Thymus (tissue), 2 donors: Measurements from ENCODE around the gene INAFM2. TPM values are rescaled to one million over a fixed set of nuclear protein-coding genes. Genes with fewer than 3 reads are reported as not detected.

Experiments
- polyA plus RNA-seq: library from polyadenylated mRNA; stranded (reverse); fragments of 200-250 nt; gene quantifications from one replicate; pipeline ENCODE4 v1.2.3, GENCODE V29; 2013
- total RNA-seq: library from RNA; stranded (reverse); fragments of 120-200 nt; gene quantifications from one replicate; pipeline ENCODE4 v1.2.4, GENCODE V29; 2013
- donor health status: healthy.

The INAFM2 gene
- total and polyA plus RNA-seq, 2 donors = 10.1 to 12.8 TPM

Other genes with a start within 250 kb of the INAFM2 start
- gene BMF, start 214.8 kb upstream of the INAFM2 start, total RNA-seq = 28.5 TPM
- 70.4 TPM for gene BMF, start 214.8 kb upstream of the INAFM2 start, polyA plus RNA-seq
- 48.3 TPM for gene BUB1B, start 162.6 kb upstream of the INAFM2 start, total RNA-seq
- gene BUB1B, start 162.6 kb upstream of the INAFM2 start, polyA plus RNA-seq = 7.3 TPM
- gene PAK6, start 84.6 kb upstream of the INAFM2 start, total RNA-seq = 0.38 TPM
- 1.3 TPM for gene PAK6, start 84.6 kb upstream of the INAFM2 start, polyA plus RNA-seq
- gene ANKRD63, start 40.6 kb upstream of the INAFM2 start, total RNA-seq = not detected
- not detected for gene ANKRD63, start 40.6 kb upstream of the INAFM2 start, polyA plus RNA-seq
- 26.5 TPM for gene PLCB2, start 15.8 kb upstream of the INAFM2 start, total RNA-seq
- gene PLCB2, start 15.8 kb upstream of the INAFM2 start, polyA plus RNA-seq = 125 TPM
- 0.28 TPM for gene CCDC9B, start 17.2 kb downstream of the INAFM2 start, total RNA-seq
- gene CCDC9B, start 17.2 kb downstream of the INAFM2 start, polyA plus RNA-seq = 3.6 TPM
- 0.14 TPM for gene PHGR1, start 27.3 kb downstream of the INAFM2 start, total RNA-seq
- 4.5 TPM for gene PHGR1, start 27.3 kb downstream of the INAFM2 start, polyA plus RNA-seq
- gene DISP2, start 34.5 kb downstream of the INAFM2 start, total RNA-seq = 0.19 TPM
- 0.55 TPM for gene DISP2, start 34.5 kb downstream of the INAFM2 start, polyA plus RNA-seq
- 44.4 TPM for gene KNSTRN, start 59.0 kb downstream of the INAFM2 start, total RNA-seq
- gene KNSTRN, start 59.0 kb downstream of the INAFM2 start, polyA plus RNA-seq = 12.5 TPM
- 18.8 TPM for gene IVD, start 82.1 kb downstream of the INAFM2 start, total RNA-seq
- 28.3 TPM for gene IVD, start 82.1 kb downstream of the INAFM2 start, polyA plus RNA-seq
- gene BAHD1, start 117.3 kb downstream of the INAFM2 start, total RNA-seq = 9.4 TPM
- gene BAHD1, start 117.3 kb downstream of the INAFM2 start, polyA plus RNA-seq = 19.1 TPM
- gene CHST14, start 147.3 kb downstream of the INAFM2 start, total RNA-seq = 5.1 TPM
- gene CHST14, start 147.3 kb downstream of the INAFM2 start, polyA plus RNA-seq = 11.9 TPM
- 21.2 TPM for gene CCDC32, start 241.3 kb downstream of the INAFM2 start, total RNA-seq
- gene CCDC32, start 241.3 kb downstream of the INAFM2 start, polyA plus RNA-seq = 39.2 TPM
- gene RPUSD2, start 245.6 kb downstream of the INAFM2 start, total RNA-seq = 10.7 TPM
- 15.2 TPM for gene RPUSD2, start 245.6 kb downstream of the INAFM2 start, polyA plus RNA-seq